ENCODE measurements around the gene TMEM185B.

DNA sequence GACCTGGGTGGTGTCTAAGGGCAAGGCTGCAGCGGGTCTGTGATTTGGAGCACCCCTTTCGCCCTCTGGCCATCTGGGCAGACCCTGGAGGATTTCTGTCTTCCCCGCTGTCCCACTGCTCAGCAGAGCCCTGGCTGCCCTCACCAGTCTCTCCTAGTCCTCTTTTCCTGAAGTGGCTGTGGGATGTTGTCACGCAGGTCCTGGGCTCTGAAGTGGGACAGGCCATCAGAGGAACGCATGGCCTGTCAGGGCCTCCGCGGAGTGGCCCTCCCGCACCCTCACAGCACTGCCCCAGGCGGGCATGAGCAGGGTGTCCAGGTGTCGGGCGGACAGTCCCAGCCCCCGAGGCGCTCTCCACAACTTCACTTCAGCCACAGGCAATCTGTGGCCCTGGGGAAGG, 1.1 kb upstream of the TMEM185B start:
- no peak for TF ChIP-seq TAF1 (IDR thresholded peaks at IDR 0.05; ENCODE audit: borderline replicate concordance, low read depth, low read length)
- no peak for TF ChIP-seq POLR2AphosphoS5 (IDR thresholded peaks at IDR 0.05; ENCODE audit: low read depth, low read length)
